GM12892 (cell line): ENCODE results near the gene CCNYL1.

ENCODE experiments used
- POLR2A ChIP-seq: IDR thresholded peaks from 2 replicates; pipeline ENCODE4 v1.6.1; 2011; ENCODE audit warnings: low read depth, low read length, control low read depth
- TAF1 ChIP-seq: IDR thresholded peaks from 2 replicates; pipeline ENCODE4 v1.6.1; 2011; ENCODE audit warnings: low read depth, mild to moderate bottlenecking, control low read depth, low read length, borderline replicate concordance

- TF ChIP-seq TAF1 (no peak), POLR2A (no peak)
These were observed 7.6 kb downstream of the CCNYL1 start for GRCh38 chr2:207719008-207719407.
